ENCODE data around the gene CAV1.
"Not testable (repeated sequence)": the region's sequence is repeated elsewhere in the genome, so short reads cannot be mapped to it uniquely, and the experiment has no call there.

Gene CAV1

GRCh38 chr7:116524609-116525297 is at the start of gene CAV1:
CAV1 (plus strand) TSS chr7:116525036; CDS start chr7:116525063, 27 bp downstream.
- peaks cover 31% of the 10 kb centered on the region for H3K27me3 Mint-ChIP-seq
- peak within 1 kb of the TSS; percentile 97 for H3K4me3 Mint-ChIP-seq
- H3K36me3 Mint-ChIP-seq, result no peaks in the 10 kb centered on the region
- H3K9me3 Mint-ChIP-seq, result no peaks in the 10 kb centered on the region
- peaks cover 23% of the 10 kb centered on the region for H3K4me1 Mint-ChIP-seq
- peak within 1 kb of the TSS; percentile 84 for H3K27ac Mint-ChIP-seq
- peak; percentile 63 for ATAC-seq

DNA sequence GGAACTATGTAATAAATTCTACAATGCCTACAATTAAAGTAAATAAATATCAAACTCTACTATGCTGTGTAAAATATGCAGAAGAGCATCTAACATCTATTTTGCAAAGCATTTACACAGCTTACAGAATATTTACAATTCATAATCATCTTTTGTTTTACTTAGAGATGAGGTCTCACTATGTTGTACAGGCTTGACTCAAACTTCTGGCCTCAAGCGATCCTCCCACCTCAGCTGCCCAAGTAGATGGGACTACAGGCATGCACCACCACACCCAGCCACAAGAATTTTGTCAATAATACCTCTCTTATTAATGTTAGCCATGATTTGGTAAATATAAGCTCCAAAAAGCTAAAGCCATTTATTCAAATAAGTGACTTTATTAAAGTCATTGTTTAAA is 47.2 kb upstream of the CAV1 start:
- no peak for ATAC-seq
- Mint-ChIP-seq H3K4me1 (no peaks in the 10 kb centered on the region), H3K27me3 (peaks cover 32% of the 10 kb centered on the region), H3K4me3 (no peak overlapping the region), H3K27ac (no peak overlapping the region), H3K36me3 (no peaks in the 10 kb centered on the region), H3K9me3 (peaks cover 4% of the 10 kb centered on the region)

GRCh38 chr7:116478834-116479233 is 46.0 kb upstream of the CAV1 start:
- no peak overlapping the region for H3K27ac Mint-ChIP-seq
- H3K27me3 Mint-ChIP-seq, result peaks cover 28% of the 10 kb centered on the region
- no peak overlapping the region for H3K4me3 Mint-ChIP-seq
- peaks cover 4% of the 10 kb centered on the region for H3K9me3 Mint-ChIP-seq
- no peaks in the 10 kb centered on the region for H3K36me3 Mint-ChIP-seq
- no peaks in the 10 kb centered on the region for H3K4me1 Mint-ChIP-seq
- ATAC-seq, result no peak

GRCh38 chr7:116483271-116483942 is 41.4 kb upstream of the CAV1 start:
- Mint-ChIP-seq H3K4me3 (no peak overlapping the region), H3K4me1 (no peaks in the 10 kb centered on the region), H3K9me3 (no peaks in the 10 kb centered on the region), H3K36me3 (no peaks in the 10 kb centered on the region), H3K27ac (no peak overlapping the region), H3K27me3 (peaks cover 24% of the 10 kb centered on the region)
- no peak for ATAC-seq

DNA sequence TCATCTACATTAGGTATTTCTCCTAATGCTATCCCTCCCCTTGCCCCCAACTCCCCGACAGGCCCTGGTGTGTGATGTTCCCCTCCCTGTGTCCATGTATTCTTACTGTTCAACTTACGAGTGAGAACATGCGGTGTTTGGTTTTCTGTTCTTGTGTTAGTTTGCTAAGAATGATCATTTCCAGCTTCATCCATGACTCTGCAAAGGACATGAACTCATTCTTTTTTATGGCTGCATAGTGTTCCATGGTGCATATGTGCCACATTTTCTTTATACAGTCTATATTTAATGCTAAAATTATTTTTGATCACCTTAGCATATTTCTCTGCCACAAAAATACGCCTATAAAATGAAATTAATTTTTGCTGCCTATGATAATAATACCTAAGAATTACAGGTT is 40.4 kb upstream of the CAV1 start:
- not testable (repeated sequence) for H3K36me3 Mint-ChIP-seq, H3K9me3 Mint-ChIP-seq, H3K4me1 Mint-ChIP-seq, ATAC-seq, H3K27ac Mint-ChIP-seq, H3K4me3 Mint-ChIP-seq
- peaks cover 24% of the 10 kb centered on the region for H3K27me3 Mint-ChIP-seq

DNA sequence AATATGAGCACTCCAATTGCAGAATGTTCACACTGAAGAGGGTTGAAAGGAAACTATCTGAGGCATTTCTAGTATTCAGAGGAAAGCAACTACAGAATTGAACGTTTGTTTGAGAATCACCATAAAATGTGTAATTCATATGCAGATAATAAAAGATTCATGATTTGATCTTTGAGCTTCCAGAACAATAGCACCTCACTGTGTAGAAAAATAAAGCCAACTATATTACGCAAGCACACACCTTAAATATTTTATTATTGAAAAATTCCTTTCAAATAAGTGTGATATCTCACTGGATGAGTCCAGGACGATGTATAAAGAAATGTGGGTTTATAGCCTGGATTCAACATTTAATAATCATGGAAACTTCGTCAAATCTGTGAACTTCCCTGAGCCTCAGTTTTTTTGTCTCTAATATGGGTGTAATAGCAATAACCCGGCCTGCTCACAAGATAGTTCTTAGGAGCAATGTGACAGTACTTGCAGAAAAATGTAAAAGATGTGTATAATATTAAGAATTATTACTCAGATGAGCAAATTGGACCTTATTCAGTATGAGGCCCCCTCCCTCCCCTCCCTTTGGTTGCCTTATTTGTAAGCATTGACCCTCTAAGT is 36.8 kb upstream of the CAV1 start:
- Mint-ChIP-seq H3K27me3 (peaks cover 39% of the 10 kb centered on the region), H3K4me3 (no peak overlapping the region), H3K27ac (no peak overlapping the region), H3K36me3 (no peaks in the 10 kb centered on the region), H3K4me1 (no peaks in the 10 kb centered on the region), H3K9me3 (no peaks in the 10 kb centered on the region)
- ATAC-seq, result no peak

DNA sequence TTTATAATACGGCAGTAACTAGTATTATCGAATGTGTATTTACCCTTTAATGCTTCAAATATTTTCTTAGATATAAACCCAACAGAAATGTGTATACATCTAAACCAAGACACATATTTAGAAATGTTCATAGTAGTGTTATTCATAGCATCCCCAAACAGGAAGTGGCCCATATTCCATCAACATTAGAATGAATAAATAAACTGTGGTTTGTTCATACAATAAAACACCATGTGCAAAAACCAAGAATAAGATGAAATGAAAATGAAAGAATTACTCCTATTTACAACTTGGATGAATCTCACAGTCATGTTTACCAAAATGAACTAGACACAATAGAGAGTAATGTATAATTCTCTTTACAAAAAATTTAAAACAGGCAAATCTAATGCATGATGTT is 34.5 kb upstream of the CAV1 start:
- Mint-ChIP-seq H3K36me3 (no peaks in the 10 kb centered on the region), H3K4me1 (no peaks in the 10 kb centered on the region), H3K4me3 (no peak overlapping the region), H3K9me3 (no peaks in the 10 kb centered on the region), H3K27ac (no peak overlapping the region), H3K27me3 (peaks cover 29% of the 10 kb centered on the region)
- ATAC-seq, result no peak

DNA sequence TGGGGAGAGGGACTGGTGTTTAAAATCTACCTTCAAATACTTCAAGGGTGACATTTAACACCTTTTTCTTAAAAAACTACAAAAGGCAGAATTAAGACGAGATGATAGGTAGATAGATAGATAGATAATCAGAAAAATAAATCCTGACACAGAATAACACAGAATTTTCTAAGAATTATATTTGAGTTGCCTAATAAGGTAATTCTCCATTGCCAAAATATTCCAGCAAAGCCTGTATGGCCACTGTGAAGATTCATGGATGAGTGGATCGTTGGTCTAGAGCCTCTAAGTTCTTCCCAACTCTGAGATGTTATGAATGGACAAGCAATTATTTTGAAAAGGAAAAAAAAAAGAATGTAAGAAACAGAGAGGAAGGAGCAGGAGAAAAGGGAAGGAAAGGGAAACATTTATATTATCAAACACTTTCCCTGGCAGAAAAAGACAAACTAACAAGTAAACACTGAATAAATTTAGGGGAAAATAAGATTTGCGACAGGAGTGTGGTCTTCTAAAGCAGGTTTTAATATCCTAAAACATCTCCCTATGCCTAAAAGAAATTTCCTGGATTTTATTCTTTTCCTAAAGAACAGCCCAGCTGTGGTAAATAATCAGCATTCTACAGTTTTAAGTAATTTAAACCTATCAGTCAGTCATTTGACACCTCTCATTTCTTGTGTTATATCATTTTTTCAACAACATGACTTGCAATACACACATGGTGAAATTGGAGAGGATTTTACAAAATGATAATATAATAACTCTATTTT is 32.8 kb upstream of the CAV1 start:
- peaks cover 21% of the 10 kb centered on the region for H3K27me3 Mint-ChIP-seq
- no peaks in the 10 kb centered on the region for H3K9me3 Mint-ChIP-seq
- no peak overlapping the region for H3K27ac Mint-ChIP-seq
- no peak for ATAC-seq
- H3K4me3 Mint-ChIP-seq, result no peak overlapping the region
- H3K36me3 Mint-ChIP-seq, result no peaks in the 10 kb centered on the region
- H3K4me1 Mint-ChIP-seq, result no peaks in the 10 kb centered on the region

GRCh38 chr7:116492654-116493109 is 32.2 kb upstream of the CAV1 start:
- ATAC-seq, result no peak
- no peaks in the 10 kb centered on the region for H3K36me3 Mint-ChIP-seq
- no peak overlapping the region for H3K27ac Mint-ChIP-seq
- H3K27me3 Mint-ChIP-seq, result peaks cover 21% of the 10 kb centered on the region
- no peaks in the 10 kb centered on the region for H3K9me3 Mint-ChIP-seq
- H3K4me3 Mint-ChIP-seq, result no peak overlapping the region
- H3K4me1 Mint-ChIP-seq, result no peaks in the 10 kb centered on the region

DNA sequence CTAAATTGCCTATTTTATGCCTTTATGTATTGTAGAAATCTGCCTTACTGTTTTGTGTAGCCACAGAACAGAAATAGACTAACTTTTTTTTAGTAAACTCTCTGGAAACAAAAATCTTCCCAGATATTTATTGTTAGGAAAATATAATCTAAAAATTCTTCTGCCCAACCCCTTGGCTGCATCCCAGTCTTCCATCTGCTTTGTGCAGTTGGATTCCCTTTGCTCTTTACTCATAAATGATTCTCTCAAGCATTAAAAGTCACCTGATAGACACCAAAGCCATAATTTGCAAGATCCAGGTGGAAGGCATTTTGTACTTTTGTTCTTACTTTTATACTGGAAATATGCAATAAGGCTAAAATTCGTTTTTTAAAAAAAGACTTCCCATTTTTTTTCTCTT is 31.4 kb upstream of the CAV1 start:
- Mint-ChIP-seq H3K4me1 (no peaks in the 10 kb centered on the region), H3K9me3 (no peaks in the 10 kb centered on the region), H3K36me3 (no peaks in the 10 kb centered on the region), H3K27ac (no peak overlapping the region), H3K4me3 (no peak overlapping the region), H3K27me3 (peaks cover 22% of the 10 kb centered on the region)
- ATAC-seq, result no peak

GRCh38 chr7:116494472-116494871 is 30.4 kb upstream of the CAV1 start:
- Mint-ChIP-seq H3K36me3 (no peaks in the 10 kb centered on the region), H3K27ac (no peak overlapping the region), H3K27me3 (peaks cover 30% of the 10 kb centered on the region), H3K4me3 (no peak overlapping the region), H3K9me3 (no peaks in the 10 kb centered on the region), H3K4me1 (peaks cover 7% of the 10 kb centered on the region)
- no peak for ATAC-seq

DNA sequence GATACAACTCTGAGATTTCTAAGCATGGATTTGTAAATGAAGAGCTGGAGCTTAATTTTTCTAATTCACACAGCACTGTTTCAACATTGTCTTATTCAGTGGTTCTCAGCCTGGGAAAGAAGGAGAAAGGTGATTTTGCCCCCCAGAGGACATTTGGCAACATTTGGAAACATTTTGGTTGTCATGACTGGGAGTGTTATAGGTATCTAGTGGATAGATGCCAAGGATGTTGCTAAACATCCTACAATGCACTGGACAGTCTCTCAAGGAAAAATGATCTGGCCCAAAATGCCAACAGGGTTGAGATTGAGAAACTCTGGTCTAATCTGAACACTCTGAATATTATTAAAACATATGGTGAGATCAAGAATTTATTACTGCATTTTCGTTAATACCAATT is 29.1 kb upstream of the CAV1 start:
- H3K27me3 Mint-ChIP-seq, result peaks cover 34% of the 10 kb centered on the region
- no peak overlapping the region for H3K27ac Mint-ChIP-seq
- no peaks in the 10 kb centered on the region for H3K36me3 Mint-ChIP-seq
- no peak for ATAC-seq
- H3K9me3 Mint-ChIP-seq, result no peaks in the 10 kb centered on the region
- peaks cover 16% of the 10 kb centered on the region for H3K4me1 Mint-ChIP-seq
- no peak overlapping the region for H3K4me3 Mint-ChIP-seq

DNA sequence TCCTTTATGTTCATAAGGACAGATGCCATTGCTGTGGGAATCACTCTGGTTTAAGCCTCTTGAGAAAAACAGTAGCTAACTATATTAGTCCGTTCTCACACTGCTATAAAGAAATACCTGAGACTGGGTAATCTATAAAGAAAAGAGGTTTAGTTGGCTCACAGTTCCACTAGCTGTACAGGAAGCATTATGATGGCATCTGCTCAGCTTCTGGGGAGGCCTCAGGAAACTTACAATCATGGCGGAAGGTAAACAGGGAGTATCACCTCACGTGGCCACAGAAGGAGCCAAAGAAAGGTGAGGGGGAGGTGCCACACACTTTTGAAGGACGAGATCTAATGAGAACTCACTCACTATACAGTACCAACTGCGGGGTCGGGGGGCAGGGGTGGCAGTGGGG is 28.2 kb upstream of the CAV1 start:
- H3K4me3 Mint-ChIP-seq, result no peak overlapping the region
- peaks cover 34% of the 10 kb centered on the region for H3K27me3 Mint-ChIP-seq
- H3K36me3 Mint-ChIP-seq, result no peaks in the 10 kb centered on the region

GRCh38 chr7:116497708-116498107 is 27.1 kb upstream of the CAV1 start:
- no peak overlapping the region for H3K27ac Mint-ChIP-seq
- no peaks in the 10 kb centered on the region for H3K9me3 Mint-ChIP-seq
- no peak overlapping the region for H3K4me3 Mint-ChIP-seq
- ATAC-seq, result no peak
- peaks cover 19% of the 10 kb centered on the region for H3K4me1 Mint-ChIP-seq
- peaks cover 30% of the 10 kb centered on the region for H3K27me3 Mint-ChIP-seq
- no peaks in the 10 kb centered on the region for H3K36me3 Mint-ChIP-seq

More for the DNA sequence above, 28.2 kb upstream of the CAV1 start:
- H3K9me3 Mint-ChIP-seq, result no peaks in the 10 kb centered on the region
- no peak for ATAC-seq
- no peak overlapping the region for H3K27ac Mint-ChIP-seq
- peaks cover 19% of the 10 kb centered on the region for H3K4me1 Mint-ChIP-seq

Data from stimulated activated memory B cell treated with anti-CD40 and anti-IgM and Interleukin-4, amounts not matched to agents 10 μg/mL and 1 μg/mL and 100 μg/mL, for 72 hours (primary cell).